Non-pigmented ciliary epithelial cell (primary cell): ENCODE measurements around the gene RRBP1.

Source experiments
- DNase-seq: peaks from one replicate; pipeline ENCODE4 v3.0.0-alpha.2; 2010; ENCODE audit warnings: low read depth

The RRBP1 gene

GRCh38 chr20:17680836-17681725, 961 bp downstream of the RRBP1 start:
- DNase-seq: no peak

- no peak for DNase-seq
Observed at GRCh38 chr20:17679941-17680835, 1.9 kb downstream of the RRBP1 start.

- DNase-seq: no peak
Observed at GRCh38 chr20:17678886-17679285, 3.2 kb downstream of the RRBP1 start.

GRCh38 chr20:17678295-17678694, 3.7 kb downstream of the RRBP1 start:
- DNase-seq: no peak

- no peak for DNase-seq
Observed at GRCh38 chr20:17676942-17677341, 5.1 kb downstream of the RRBP1 start.

GRCh38 chr20:17676378-17676759, 5.7 kb downstream of the RRBP1 start:
- DNase-seq: no peak

GRCh38 chr20:17675519-17676377, 6.3 kb downstream of the RRBP1 start:
- no peak for DNase-seq

GRCh38 chr20:17674722-17675518, 7.1 kb downstream of the RRBP1 start:
- no peak for DNase-seq

- no peak for DNase-seq
Observed at GRCh38 chr20:17673084-17673483, 9.0 kb downstream of the RRBP1 start.

- no peak for DNase-seq
Observed at GRCh38 chr20:17671565-17671964, 10.5 kb downstream of the RRBP1 start.

GRCh38 chr20:17671011-17671410, 11.0 kb downstream of the RRBP1 start:
- no peak for DNase-seq

- DNase-seq: no peak
Observed at GRCh38 chr20:17669306-17669931, 12.6 kb downstream of the RRBP1 start.

GRCh38 chr20:17668432-17668831, 13.6 kb downstream of the RRBP1 start:
- no peak for DNase-seq

GRCh38 chr20:17667445-17667844, 14.6 kb downstream of the RRBP1 start:
- DNase-seq: no peak

GRCh38 chr20:17666481-17666880, 15.6 kb downstream of the RRBP1 start:
- no peak for DNase-seq

GRCh38 chr20:17665756-17666155, 16.3 kb downstream of the RRBP1 start:
- DNase-seq: no peak

GRCh38 chr20:17664025-17664633, 17.9 kb downstream of the RRBP1 start:
- no peak for DNase-seq

- no peak for DNase-seq
Observed at GRCh38 chr20:17663486-17663885, 18.6 kb downstream of the RRBP1 start.

- no peak for DNase-seq
Observed at GRCh38 chr20:17663040-17663399, 19.0 kb downstream of the RRBP1 start.

GRCh38 chr20:17662333-17663039, 19.6 kb downstream of the RRBP1 start:
- DNase-seq: no peak
